C4-2B (cell line): ENCODE results near the gene ZNF200.

ENCODE experiments used
- ZFX ChIP-seq: fragments of 450-650 bp; IDR thresholded peaks from 2 replicates; pipeline ENCODE4 v1.6.1; 2017
- TF ChIP-seq, protein P1 (sequence below): fragments of 450-650 bp; conservative IDR thresholded peaks from 2 replicates; pipeline ENCODE4 v1.5.1; 2017; ENCODE audit warnings: mild to moderate bottlenecking

DNA sequence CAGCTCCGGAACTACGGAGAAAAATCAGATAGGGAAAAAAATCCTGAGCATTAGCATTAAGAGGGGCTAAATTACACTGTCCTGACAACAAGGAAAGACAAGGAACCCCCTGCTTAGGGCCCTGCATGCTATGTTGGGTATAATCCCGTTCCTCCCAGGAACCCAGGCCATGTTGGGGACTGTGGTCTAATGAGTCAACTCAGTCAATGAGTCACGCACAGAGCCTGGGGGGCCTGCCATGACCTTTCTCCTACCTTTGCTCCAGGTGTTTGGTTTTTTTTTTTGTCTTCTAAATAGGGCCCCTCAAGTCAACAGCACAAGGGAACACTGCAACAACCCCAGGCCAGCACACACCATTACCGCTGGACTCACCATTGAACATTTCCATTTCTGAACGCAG is 8.9 kb upstream of the ZNF200 start:
- TF ChIP-seq, protein P1, sequence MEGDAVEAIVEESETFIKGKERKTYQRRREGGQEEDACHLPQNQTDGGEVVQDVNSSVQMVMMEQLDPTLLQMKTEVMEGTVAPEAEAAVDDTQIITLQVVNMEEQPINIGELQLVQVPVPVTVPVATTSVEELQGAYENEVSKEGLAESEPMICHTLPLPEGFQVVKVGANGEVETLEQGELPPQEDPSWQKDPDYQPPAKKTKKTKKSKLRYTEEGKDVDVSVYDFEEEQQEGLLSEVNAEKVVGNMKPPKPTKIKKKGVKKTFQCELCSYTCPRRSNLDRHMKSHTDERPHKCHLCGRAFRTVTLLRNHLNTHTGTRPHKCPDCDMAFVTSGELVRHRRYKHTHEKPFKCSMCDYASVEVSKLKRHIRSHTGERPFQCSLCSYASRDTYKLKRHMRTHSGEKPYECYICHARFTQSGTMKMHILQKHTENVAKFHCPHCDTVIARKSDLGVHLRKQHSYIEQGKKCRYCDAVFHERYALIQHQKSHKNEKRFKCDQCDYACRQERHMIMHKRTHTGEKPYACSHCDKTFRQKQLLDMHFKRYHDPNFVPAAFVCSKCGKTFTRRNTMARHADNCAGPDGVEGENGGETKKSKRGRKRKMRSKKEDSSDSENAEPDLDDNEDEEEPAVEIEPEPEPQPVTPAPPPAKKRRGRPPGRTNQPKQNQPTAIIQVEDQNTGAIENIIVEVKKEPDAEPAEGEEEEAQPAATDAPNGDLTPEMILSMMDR, result no peak
- no peak for TF ChIP-seq ZFX
